Natural killer cell (primary cell): ENCODE data around the gene IFRD2. TPM values are rescaled to one million over a fixed set of nuclear protein-coding genes. Genes with fewer than 3 reads are reported as not detected.

ENCODE experiments used
- ATAC-seq, 3 donors: fragments of 150-1000 bp in 2 of 3; fragments of 200-7000 bp in 1 of 3; cut with Tn5 transposase; 1 replicate in 1 of 3; 2 replicates in 2 of 3; pipeline ENCODE4 v1.10.0; 2021; ENCODE audit warnings: mild to moderate bottlenecking in 2 of 3, moderate library complexity in 2 of 3
- DNase-seq, 2 donors: peaks; one replicate each; pipeline versions ENCODE4 v3.0.0 to v3.0.0-alpha.2; 2013 to 2021; ENCODE audit warnings: mixed read lengths in 1 of 2
- H3K27ac ChIP-seq: one replicate; pipeline ENCODE4 v1.5.1; 2013; ENCODE audit warnings: mild to moderate bottlenecking, low read length
- H3K27me3 ChIP-seq: one replicate; pipeline ENCODE4 v1.6.1; 2013; ENCODE audit warnings: low read length; ENCODE audit not compliant: control insufficient read depth, insufficient read depth
- H3K36me3 ChIP-seq: one replicate; pipeline ENCODE4 v1.6.1; 2013; ENCODE audit warnings: low read length; ENCODE audit not compliant: control insufficient read depth, insufficient read depth
- H3K4me1 ChIP-seq: one replicate; pipeline ENCODE4 v1.6.1; 2013; ENCODE audit warnings: low read length; ENCODE audit not compliant: control insufficient read depth, insufficient read depth
- H3K4me3 ChIP-seq: one replicate; pipeline ENCODE4 v1.5.1; 2013; ENCODE audit warnings: low read length
- H3K9me3 ChIP-seq: one replicate; pipeline ENCODE4 v1.6.1; 2013; ENCODE audit warnings: low read length; ENCODE audit not compliant: control insufficient read depth, insufficient read depth
- H3K27ac Mint-ChIP-seq, 2 donors: one replicate each; pipeline ENCODE4 v1.8.0; 2022; ENCODE audit warnings: mild to moderate bottlenecking in 2 of 2, mixed read lengths in 2 of 2, moderate library complexity in 1 of 2
- H3K27me3 Mint-ChIP-seq, 2 donors: one replicate each; pipeline ENCODE4 v1.8.0; 2022; ENCODE audit warnings: low read depth in 2 of 2, mixed read lengths in 2 of 2
- H3K36me3 Mint-ChIP-seq: one replicate; pipeline ENCODE4 v1.8.0; 2022; ENCODE audit warnings: mixed read lengths
- H3K4me1 Mint-ChIP-seq, 2 donors: one replicate each; pipeline ENCODE4 v1.8.0; 2022; ENCODE audit warnings: mixed read lengths in 2 of 2
- H3K4me3 Mint-ChIP-seq: one replicate; pipeline ENCODE4 v1.8.0; 2022; ENCODE audit warnings: mild to moderate bottlenecking, moderate library complexity, mixed read lengths
- H3K9me3 Mint-ChIP-seq, 2 donors: one replicate each; pipeline ENCODE4 v1.8.0; 2022; ENCODE audit warnings: mixed read lengths in 2 of 2
- WGBS: methylation state at CpG from one replicate; pipeline ENCODE4 v1.1.7; 2013; ENCODE audit warnings: missing lambda C conversion rate; ENCODE audit not compliant: insufficient coverage; 5-methylcytosine and 5-hydroxymethylcytosine counted together
- intact Hi-C: fragments of 100-400 bp; cut with micrococcal nuclease; formaldehyde crosslinking; loops from one replicate; pipeline ENCODE4 v1.14.2; 2022
- total RNA-seq, 4 donors: library from RNA; stranded (reverse); fragments of 120-200 nt in 1 of 4; gene quantifications; one replicate each; pipeline versions ENCODE4 v1.2.3 to v1.2.4, GENCODE V29; 2013 to 2022
- TF ChIP-seq, protein P1 (sequence below): fragments of 200-600 bp; IDR thresholded peaks from one replicate; pipeline ENCODE4 v1.8.0; 2022; ENCODE audit warnings: antibody characterized with exemption

IFRD2 gene
- total RNA-seq, 3 donors from 2014 or later (not counting 1 experiment from before 2014, with no cell fraction given), result 27.8 to 39.1 (median 32.1) TPM

DNA sequence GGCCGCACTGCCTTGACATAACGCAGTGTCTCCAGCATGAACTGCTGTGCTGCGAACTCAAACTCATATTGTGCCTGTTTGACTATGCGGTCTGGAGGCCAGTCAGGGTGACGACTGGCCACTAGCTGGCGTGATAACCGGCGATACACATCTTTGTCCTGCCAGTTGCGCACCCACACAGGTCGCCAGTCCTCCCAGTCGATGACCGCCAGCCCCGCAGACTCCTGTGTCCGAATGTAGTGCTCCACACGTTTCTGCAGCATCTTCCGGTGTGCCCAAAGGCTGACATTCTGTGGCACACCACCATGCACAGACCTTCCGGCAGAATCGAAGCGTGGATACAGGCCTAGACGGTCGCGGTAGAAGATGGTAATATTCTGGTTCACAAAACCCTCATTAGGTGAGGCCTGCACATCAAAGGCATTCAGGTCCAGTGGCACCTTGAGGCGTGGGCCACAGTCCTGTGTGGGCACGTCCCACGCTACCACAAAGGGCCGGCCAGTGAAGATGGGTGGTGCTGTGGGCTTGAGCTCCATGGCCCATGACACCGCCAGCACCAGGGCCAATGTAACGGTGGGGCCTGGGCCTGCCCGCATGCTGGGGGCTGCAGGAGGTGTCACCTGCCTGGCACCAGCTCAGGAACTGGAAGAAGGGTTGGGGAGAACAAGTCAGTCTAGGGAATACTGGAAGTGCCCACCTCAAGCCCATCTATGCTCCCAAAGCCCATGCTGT lies 27.8 kb upstream of the IFRD2 start:
- Histone ChIP-seq H3K9me3 (no peaks in the 10 kb centered on the region), H3K36me3 (no peaks in the 10 kb centered on the region), H3K4me3 (peak overlapping the region; percentile 66), H3K27ac (no peak overlapping the region), H3K27me3 (no peaks in the 10 kb centered on the region), H3K4me1 (peaks cover 67% of the 10 kb centered on the region)
- ATAC-seq, result no peak
- H3K27me3 Mint-ChIP-seq, result no peaks in the 10 kb centered on the region
- 93% methylated on average over 29 of the region's 29 CpGs for WGBS
- H3K36me3 Mint-ChIP-seq, result no peaks in the 10 kb centered on the region
- intact Hi-C loops, result loop anchor here (2.0 kb wide), 1 partner anchor 17 kb away; no protein-coding TSS in a partner anchor
- H3K4me3 Mint-ChIP-seq, result peak overlapping the region; percentile 93
- peaks cover 22 to 47% of the 10 kb centered on the region in 2 donors for H3K4me1 Mint-ChIP-seq
- H3K27ac Mint-ChIP-seq, result peak overlapping the region; percentile 69 to 87
- no peaks in the 10 kb centered on the region for H3K9me3 Mint-ChIP-seq
- DNase-seq, result no peak
- TF ChIP-seq, protein P1, sequence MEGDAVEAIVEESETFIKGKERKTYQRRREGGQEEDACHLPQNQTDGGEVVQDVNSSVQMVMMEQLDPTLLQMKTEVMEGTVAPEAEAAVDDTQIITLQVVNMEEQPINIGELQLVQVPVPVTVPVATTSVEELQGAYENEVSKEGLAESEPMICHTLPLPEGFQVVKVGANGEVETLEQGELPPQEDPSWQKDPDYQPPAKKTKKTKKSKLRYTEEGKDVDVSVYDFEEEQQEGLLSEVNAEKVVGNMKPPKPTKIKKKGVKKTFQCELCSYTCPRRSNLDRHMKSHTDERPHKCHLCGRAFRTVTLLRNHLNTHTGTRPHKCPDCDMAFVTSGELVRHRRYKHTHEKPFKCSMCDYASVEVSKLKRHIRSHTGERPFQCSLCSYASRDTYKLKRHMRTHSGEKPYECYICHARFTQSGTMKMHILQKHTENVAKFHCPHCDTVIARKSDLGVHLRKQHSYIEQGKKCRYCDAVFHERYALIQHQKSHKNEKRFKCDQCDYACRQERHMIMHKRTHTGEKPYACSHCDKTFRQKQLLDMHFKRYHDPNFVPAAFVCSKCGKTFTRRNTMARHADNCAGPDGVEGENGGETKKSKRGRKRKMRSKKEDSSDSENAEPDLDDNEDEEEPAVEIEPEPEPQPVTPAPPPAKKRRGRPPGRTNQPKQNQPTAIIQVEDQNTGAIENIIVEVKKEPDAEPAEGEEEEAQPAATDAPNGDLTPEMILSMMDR, result no peak

DNA sequence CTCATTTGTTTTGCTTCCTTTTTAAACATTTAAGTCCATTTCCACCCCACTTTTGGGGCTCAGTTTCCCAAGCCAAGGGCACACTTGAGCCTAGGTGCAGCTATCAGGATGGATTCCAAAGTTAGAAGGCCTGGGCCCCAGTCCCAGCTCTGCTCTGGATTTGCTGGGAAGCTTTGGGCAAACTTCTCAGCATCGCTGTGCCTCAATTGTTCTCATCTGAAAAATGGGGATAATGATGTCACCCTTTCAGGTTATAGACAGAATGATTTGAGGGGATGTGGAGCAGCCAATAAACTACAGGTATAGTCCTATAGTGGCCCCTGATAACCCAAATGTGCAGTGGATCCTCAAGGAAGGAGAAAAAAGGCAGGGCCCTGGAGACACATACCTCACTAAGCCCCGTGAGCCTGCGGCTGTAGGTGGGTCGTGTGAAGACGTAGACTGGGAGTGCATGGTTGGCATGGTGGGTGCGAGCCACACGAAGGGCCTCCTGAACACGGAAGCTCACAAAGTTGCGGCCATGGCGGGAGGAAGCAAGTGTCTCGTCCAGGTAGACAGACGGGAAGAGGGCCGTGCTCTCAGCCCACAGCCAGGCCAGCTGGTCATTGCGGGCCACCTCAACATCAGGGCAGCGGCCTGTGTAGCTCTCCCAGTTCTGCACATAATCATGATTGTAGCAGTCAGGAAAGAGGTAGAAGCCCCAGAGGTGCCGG lies 27.1 kb upstream of the IFRD2 start:
- intact Hi-C loops, result no loop called here
- peak overlapping the region; percentile 71 for H3K4me3 Mint-ChIP-seq
- peak overlapping the region; percentile 38 to 76 for H3K27ac Mint-ChIP-seq

DNA sequence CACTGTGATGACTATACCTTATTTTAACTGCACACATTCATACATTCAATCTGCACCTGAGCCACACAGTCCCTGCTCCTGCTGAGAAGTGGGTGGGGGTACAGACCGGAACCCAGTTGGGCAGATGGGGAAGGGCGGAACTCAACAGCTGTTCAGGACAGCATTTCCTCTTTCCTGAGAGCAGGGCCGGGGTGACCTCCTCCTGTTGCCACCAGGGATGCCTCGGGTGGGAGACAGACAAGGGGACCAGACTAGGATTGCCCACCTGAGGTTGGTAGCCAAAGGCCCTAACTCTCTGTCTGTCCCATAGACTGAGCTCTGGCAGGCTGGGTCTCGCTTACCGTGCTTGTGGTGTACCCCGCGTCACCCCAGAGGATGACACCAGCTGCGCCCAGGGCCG lies 26.4 kb upstream of the IFRD2 start:
- Mint-ChIP-seq H3K27me3 (no peaks in the 10 kb centered on the region), H3K36me3 (no peaks in the 10 kb centered on the region), H3K4me1 (peaks cover 22 to 34% of the 10 kb centered on the region in 2 donors), H3K9me3 (no peaks in the 10 kb centered on the region), H3K27ac (peak overlapping the region; percentile 38 to 76), H3K4me3 (peak overlapping the region; percentile 72)
- WGBS, result 59% methylated on average over 10 of the region's 10 CpGs
- TF ChIP-seq, protein P1, result no peak
- Histone ChIP-seq H3K9me3 (no peaks in the 10 kb centered on the region), H3K27ac (peak overlapping the region; percentile 14), H3K27me3 (no peaks in the 10 kb centered on the region), H3K4me3 (no peak overlapping the region), H3K36me3 (no peaks in the 10 kb centered on the region), H3K4me1 (peaks cover 67% of the 10 kb centered on the region)
- no peak for DNase-seq
- no peak for ATAC-seq
- intact Hi-C loops, result no loop called here

More for the DNA sequence above, 27.1 kb upstream of the IFRD2 start:
- Histone ChIP-seq H3K36me3 (no peaks in the 10 kb centered on the region), H3K4me1 (peaks cover 67% of the 10 kb centered on the region), H3K9me3 (no peaks in the 10 kb centered on the region), H3K27me3 (no peaks in the 10 kb centered on the region), H3K4me3 (no peak overlapping the region), H3K27ac (peak overlapping the region; percentile 14)
- H3K9me3 Mint-ChIP-seq, result no peaks in the 10 kb centered on the region
- WGBS, result 97% methylated on average over 16 of the region's 16 CpGs
- TF ChIP-seq, protein P1, result no peak
- H3K36me3 Mint-ChIP-seq, result no peaks in the 10 kb centered on the region
- ATAC-seq (no peak), DNase-seq (no peak)
- no peaks in the 10 kb centered on the region for H3K27me3 Mint-ChIP-seq
- peaks cover 22 to 39% of the 10 kb centered on the region in 2 donors for H3K4me1 Mint-ChIP-seq
